Tibial nerve (tissue), 3 donors: Measurements from ENCODE around the gene AOC2.

Experiments used
- POLR2A ChIP-seq, 2 donors: fragments of 450-650 bp; IDR thresholded peaks; one replicate each; pipeline ENCODE4 v1.6.1; 2017; ENCODE audit warnings: antibody characterized with exemption in 2 of 2, mild to moderate bottlenecking in 2 of 2, moderate library complexity in 2 of 2
- TF ChIP-seq, protein P1 (sequence below), 5 experiments: fragments of 200-600 bp in 3 of 5; fragments of 450-650 bp in 2 of 5; sonication (generic) in 3 of 5; IDR thresholded peaks; one replicate each; pipeline ENCODE4 v1.5.1; 2016 to 2019; ENCODE audit warnings: antibody characterized with exemption in 5 of 5, mild to moderate bottlenecking in 3 of 5, moderate library complexity in 2 of 5

GRCh38 chr17:42872251-42872965 is 28.0 kb downstream of the AOC2 start:
- no peak for TF ChIP-seq POLR2A (IDR thresholded peaks at IDR 0.05)
- TF ChIP-seq, protein P1, sequence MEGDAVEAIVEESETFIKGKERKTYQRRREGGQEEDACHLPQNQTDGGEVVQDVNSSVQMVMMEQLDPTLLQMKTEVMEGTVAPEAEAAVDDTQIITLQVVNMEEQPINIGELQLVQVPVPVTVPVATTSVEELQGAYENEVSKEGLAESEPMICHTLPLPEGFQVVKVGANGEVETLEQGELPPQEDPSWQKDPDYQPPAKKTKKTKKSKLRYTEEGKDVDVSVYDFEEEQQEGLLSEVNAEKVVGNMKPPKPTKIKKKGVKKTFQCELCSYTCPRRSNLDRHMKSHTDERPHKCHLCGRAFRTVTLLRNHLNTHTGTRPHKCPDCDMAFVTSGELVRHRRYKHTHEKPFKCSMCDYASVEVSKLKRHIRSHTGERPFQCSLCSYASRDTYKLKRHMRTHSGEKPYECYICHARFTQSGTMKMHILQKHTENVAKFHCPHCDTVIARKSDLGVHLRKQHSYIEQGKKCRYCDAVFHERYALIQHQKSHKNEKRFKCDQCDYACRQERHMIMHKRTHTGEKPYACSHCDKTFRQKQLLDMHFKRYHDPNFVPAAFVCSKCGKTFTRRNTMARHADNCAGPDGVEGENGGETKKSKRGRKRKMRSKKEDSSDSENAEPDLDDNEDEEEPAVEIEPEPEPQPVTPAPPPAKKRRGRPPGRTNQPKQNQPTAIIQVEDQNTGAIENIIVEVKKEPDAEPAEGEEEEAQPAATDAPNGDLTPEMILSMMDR (IDR thresholded peaks at IDR 0.05), result no peak
